ENCODE data around the gene SYTL2. TPM values are rescaled to one million over a fixed set of nuclear protein-coding genes. Genes with fewer than 3 reads are reported as not detected.

SYTL2 gene
- total and polyA plus RNA-seq, 2 experiments from 2014 or later, result 8.9 to 66.6 TPM

GRCh38 chr11:85740481-85741400 is 70.2 kb downstream of the SYTL2 start:
- no peaks in the 10 kb centered on the region for H3K79me2 ChIP-seq
- no peaks in the 10 kb centered on the region for H3K9me2 ChIP-seq (replicated peaks; ENCODE audit: insufficient read depth)
- H3K4me1 ChIP-seq (ENCODE audit: insufficient read depth), result peaks cover 37% of the 10 kb centered on the region
- no peaks in the 10 kb centered on the region for H4K20me1 ChIP-seq (ENCODE audit: insufficient read depth, poor library complexity, severe bottlenecking)
- DNase-seq (ENCODE audit: low spot score), result no peak
- peak overlapping the region; percentile 85 for H3K27ac ChIP-seq
- H3K27me3 ChIP-seq, result no peaks in the 10 kb centered on the region
- H3K4me3 ChIP-seq, result no peak overlapping the region
- TF ChIP-seq EZH2 (IDR thresholded peaks at IDR 0.05; ENCODE audit: borderline replicate concordance), result no peak
- TF ChIP-seq CTCF (IDR thresholded peaks at IDR 0.05; ENCODE audit: poor library complexity), result no peak
- TF ChIP-seq EZH2phosphoT487 (IDR thresholded peaks at IDR 0.05; ENCODE audit: low read depth, severe bottlenecking, unreplicated experiment), result no peak
- no peak overlapping the region for H2AFZ ChIP-seq
- 47% methylated on average over 4 of the region's 4 CpGs for WGBS (ENCODE audit: low lambda C conversion rate, missing lambda C conversion rate)
- H3K4me2 ChIP-seq, result peak overlapping the region; percentile 14
- H3K36me3 ChIP-seq (replicated peaks; ENCODE audit: insufficient read depth, low read depth), result no peaks in the 10 kb centered on the region
- no peaks in the 10 kb centered on the region for H3K9me3 ChIP-seq (ENCODE audit: low read depth)

- no peak for DNase-seq (ENCODE audit: low spot score)
These were observed 73.2 kb downstream of the SYTL2 start for GRCh38 chr11:85737738-85738137.

GRCh38 chr11:85735876-85736460 is 75.0 kb downstream of the SYTL2 start:
- no peaks in the 10 kb centered on the region for H3K79me2 ChIP-seq
- H3K27me3 ChIP-seq, result no peaks in the 10 kb centered on the region
- TF ChIP-seq EZH2phosphoT487 (IDR thresholded peaks at IDR 0.05; ENCODE audit: low read depth, severe bottlenecking, unreplicated experiment), result no peak
- TF ChIP-seq CTCF (IDR thresholded peaks at IDR 0.05; ENCODE audit: poor library complexity), result no peak
- TF ChIP-seq EZH2 (IDR thresholded peaks at IDR 0.05; ENCODE audit: borderline replicate concordance), result no peak
- no peaks in the 10 kb centered on the region for H3K9me2 ChIP-seq (replicated peaks; ENCODE audit: insufficient read depth)
- H3K9me3 ChIP-seq (ENCODE audit: low read depth), result no peaks in the 10 kb centered on the region
- H3K27ac ChIP-seq, result peak overlapping the region; percentile 1
- H4K20me1 ChIP-seq (ENCODE audit: insufficient read depth, poor library complexity, severe bottlenecking), result no peaks in the 10 kb centered on the region
- WGBS (ENCODE audit: low lambda C conversion rate, missing lambda C conversion rate), result 46% methylated on average over 5 of the region's 5 CpGs
- H2AFZ ChIP-seq, result no peak overlapping the region
- no peak for DNase-seq (ENCODE audit: low spot score)
- H3K4me2 ChIP-seq, result peak overlapping the region; percentile 22
- no peak overlapping the region for H3K4me3 ChIP-seq
- H3K4me1 ChIP-seq (ENCODE audit: insufficient read depth), result peaks cover 13% of the 10 kb centered on the region
- H3K36me3 ChIP-seq (replicated peaks; ENCODE audit: insufficient read depth, low read depth), result no peaks in the 10 kb centered on the region

More at GRCh38 chr11:85737738-85738137, 73.2 kb downstream of the SYTL2 start:
- Histone ChIP-seq H3K27me3 (no peaks in the 10 kb centered on the region), H3K4me1 (ENCODE audit: insufficient read depth) (peaks cover 27% of the 10 kb centered on the region), H3K9me2 (replicated peaks; ENCODE audit: insufficient read depth) (no peaks in the 10 kb centered on the region), H3K4me3 (no peak overlapping the region), H3K9me3 (ENCODE audit: low read depth) (no peaks in the 10 kb centered on the region), H3K4me2 (no peak overlapping the region), H3K36me3 (replicated peaks; ENCODE audit: insufficient read depth, low read depth) (no peaks in the 10 kb centered on the region), H2AFZ (no peak overlapping the region), H3K27ac (no peak overlapping the region), H3K79me2 (no peaks in the 10 kb centered on the region), H4K20me1 (ENCODE audit: insufficient read depth, poor library complexity, severe bottlenecking) (no peaks in the 10 kb centered on the region)
- 90% methylated on average over 2 of the region's 2 CpGs for WGBS (ENCODE audit: low lambda C conversion rate, missing lambda C conversion rate)
- TF ChIP-seq CTCF (IDR thresholded peaks at IDR 0.05; ENCODE audit: poor library complexity) (no peak), EZH2 (IDR thresholded peaks at IDR 0.05; ENCODE audit: borderline replicate concordance) (no peak), EZH2phosphoT487 (IDR thresholded peaks at IDR 0.05; ENCODE audit: low read depth, severe bottlenecking, unreplicated experiment) (no peak)
